Measurements from ENCODE around the gene MGRN1. TPM values are rescaled to one million over a fixed set of nuclear protein-coding genes. Genes with fewer than 3 reads are reported as not detected.
"Not testable (repeated sequence)": the region's sequence is repeated elsewhere in the genome, so short reads cannot be mapped to it uniquely, and the experiment has no call there.

The MGRN1 gene
- total and polyA plus RNA-seq, 2 donors = 22.5 to 34.9 TPM

DNA sequence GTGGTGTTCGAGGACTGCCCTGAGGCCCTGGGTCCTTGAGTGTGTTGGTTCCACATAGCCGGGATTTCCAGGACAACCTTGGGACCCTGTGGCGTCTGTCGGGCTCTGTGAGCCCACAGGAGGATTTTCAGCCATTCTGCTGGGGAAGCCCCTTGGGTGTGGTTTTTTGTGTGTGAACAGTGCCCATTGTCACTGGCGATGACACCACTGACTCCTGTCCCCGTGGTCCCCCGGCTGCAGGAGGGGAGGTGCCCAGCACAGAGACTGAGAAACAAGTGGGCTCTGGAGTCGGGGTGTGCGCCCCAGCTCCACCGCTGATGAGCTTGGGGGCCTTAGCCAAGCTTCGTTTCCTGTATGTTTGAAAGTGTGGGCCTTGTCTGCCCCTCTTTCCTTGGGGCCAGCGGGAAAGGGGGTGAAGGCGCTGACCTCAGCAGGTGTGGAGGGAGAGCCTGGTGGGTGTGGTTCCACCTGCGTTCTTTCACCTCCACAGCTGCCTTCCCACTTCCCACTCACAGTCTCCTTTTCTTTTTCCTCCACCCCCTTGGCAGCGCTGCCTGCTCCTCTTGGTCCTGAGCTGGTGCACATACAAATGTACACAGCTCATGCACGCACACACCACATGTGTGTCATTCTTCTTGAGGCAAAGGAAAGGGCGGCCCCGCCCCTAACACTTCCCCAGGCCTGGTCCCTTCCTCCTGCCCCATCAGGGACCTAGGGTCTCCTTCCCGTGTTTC, 16.1 kb downstream of the MGRN1 start:
- H3K4me3 ChIP-seq (ENCODE audit: low read depth, low read length) = no peak overlapping the region
- H3K4me1 ChIP-seq (ENCODE audit: insufficient read depth) = no peaks in the 10 kb centered on the region
- no peak overlapping the region for H3K27ac ChIP-seq (ENCODE audit: low read depth)
- no peaks in the 10 kb centered on the region for H3K36me3 ChIP-seq (ENCODE audit: insufficient read depth)
- no peak for DNase-seq (ENCODE audit: extremely low spot score)
- 84% methylated on average over 19 of the region's 19 CpGs for WGBS

DNA sequence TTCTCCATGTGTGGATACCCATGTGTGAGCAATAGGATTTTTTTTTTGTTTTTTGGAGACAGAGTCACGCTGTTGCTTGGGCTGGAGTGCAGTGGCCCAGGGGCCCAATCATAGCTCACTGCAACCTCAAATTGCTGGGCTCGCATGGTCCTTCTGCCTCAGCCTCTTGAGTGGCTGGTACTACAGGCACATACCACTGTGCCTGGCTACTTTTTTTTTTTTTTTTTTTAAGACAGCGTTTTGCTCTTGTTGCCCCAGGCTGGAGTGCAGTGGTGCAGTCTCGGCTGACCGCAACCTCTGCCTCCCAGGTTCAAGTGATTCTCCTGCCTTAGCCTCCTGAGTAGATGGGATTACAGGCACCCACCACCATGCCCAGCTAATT, 16.7 kb downstream of the MGRN1 start:
- H3K36me3 ChIP-seq (ENCODE audit: insufficient read depth) = no peaks in the 10 kb centered on the region
- H3K4me3 ChIP-seq (ENCODE audit: low read depth, low read length) = no peak overlapping the region
- 88% methylated on average over 5 of the region's 5 CpGs for WGBS
- no peaks in the 10 kb centered on the region for H3K4me1 ChIP-seq (ENCODE audit: insufficient read depth)
- DNase-seq (ENCODE audit: extremely low spot score) = no peak
- no peak overlapping the region for H3K27ac ChIP-seq (ENCODE audit: low read depth)

DNA sequence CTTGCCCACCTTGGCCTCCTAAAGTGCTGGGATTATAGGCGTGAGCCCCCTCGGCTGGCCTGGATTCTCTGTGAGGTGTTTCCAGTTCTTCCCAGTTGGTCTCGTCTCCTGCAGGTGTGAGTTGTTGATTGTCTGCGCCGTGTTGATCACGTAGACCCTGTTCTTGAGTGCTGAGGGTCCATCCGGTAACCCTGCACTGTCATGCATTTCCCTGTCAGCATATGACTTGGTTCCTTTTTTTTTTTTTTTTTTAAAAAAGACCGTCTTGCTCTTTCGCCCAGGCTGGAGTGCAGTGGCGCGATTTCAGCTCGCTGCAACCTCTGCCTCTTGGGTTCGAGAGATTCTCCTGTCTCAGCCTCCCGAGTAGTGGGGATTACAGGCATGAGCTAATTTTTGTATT, 17.3 kb downstream of the MGRN1 start:
- Histone ChIP-seq H3K36me3 (ENCODE audit: insufficient read depth) (no peaks in the 10 kb centered on the region), H3K27ac (ENCODE audit: low read depth) (no peak overlapping the region), H3K4me3 (ENCODE audit: low read depth, low read length) (no peak overlapping the region), H3K4me1 (ENCODE audit: insufficient read depth) (no peaks in the 10 kb centered on the region)
- 87% methylated on average over 14 of the region's 14 CpGs for WGBS
- no peak for DNase-seq (ENCODE audit: extremely low spot score)

DNA sequence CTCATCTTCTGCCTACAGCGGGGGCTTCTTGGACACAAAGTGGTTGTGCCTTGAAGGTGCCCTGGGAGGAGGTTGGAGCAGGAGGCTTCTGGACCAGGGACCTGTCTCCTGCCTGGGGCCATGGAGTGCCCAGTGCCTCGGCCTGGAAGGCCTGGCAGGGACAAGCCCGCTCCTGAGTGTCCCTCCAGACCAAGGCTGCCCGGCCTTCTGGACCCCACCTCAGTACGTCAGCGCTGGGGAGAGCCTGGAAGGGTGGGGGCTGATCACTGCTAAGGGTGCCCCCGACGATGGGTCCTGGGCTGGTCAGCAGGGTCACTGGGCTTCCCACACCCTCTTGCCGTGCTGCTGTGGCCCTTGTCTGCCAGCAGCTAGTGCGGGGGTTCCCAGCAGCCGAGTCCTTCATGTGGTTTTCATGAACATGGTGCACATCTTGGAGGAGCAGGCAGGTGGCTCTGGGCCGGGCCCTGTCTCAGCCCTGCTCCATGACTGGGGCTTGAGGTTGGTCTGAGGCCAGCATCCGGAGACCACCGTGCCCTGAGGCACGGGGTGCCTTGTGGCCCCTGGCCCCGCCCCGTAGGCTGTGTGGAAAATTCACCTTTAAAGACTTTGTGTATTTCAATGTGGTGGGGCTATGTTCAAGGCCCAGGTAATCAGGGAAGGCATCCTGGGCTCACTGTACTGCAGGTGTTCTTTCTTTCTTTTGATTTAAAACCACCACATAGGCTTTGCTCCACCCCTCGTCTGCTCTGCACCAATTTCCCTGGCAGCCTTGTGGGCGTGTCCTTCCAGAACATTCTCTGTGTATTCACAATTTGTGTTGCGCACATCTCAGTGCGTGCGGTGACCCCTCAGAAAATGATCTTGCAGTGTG, 22.4 kb downstream of the MGRN1 start:
- DNase-seq (ENCODE audit: extremely low spot score) = no peak
- no peaks in the 10 kb centered on the region for H3K4me1 ChIP-seq (ENCODE audit: insufficient read depth)
- H3K36me3 ChIP-seq (ENCODE audit: insufficient read depth) = peaks cover 3% of the 10 kb centered on the region
- H3K27ac ChIP-seq (ENCODE audit: low read depth) = no peak overlapping the region
- H3K4me3 ChIP-seq (ENCODE audit: low read depth, low read length) = no peak overlapping the region
- WGBS = 95% methylated on average over 22 of the region's 22 CpGs

DNA sequence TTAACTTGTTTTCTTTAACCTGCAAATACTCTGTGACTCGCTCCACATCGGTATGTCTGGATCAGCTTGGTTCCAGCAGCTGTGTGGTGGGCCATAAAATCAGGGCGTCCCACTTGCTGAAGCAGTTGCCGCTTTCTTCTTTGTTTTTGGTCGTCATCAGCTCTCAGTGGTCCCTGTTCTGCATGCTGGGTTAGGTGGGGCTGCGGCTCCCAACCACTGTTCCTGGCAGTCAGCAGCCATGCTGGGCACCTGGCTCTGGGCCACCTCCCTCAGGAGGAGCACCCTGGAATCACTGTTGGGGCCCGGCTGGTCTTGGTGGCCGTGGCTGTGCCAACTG, 23.0 kb downstream of the MGRN1 start:
- 96% methylated on average over 8 of the region's 8 CpGs for WGBS
- peaks cover 3% of the 10 kb centered on the region for H3K36me3 ChIP-seq (ENCODE audit: insufficient read depth)

DNA sequence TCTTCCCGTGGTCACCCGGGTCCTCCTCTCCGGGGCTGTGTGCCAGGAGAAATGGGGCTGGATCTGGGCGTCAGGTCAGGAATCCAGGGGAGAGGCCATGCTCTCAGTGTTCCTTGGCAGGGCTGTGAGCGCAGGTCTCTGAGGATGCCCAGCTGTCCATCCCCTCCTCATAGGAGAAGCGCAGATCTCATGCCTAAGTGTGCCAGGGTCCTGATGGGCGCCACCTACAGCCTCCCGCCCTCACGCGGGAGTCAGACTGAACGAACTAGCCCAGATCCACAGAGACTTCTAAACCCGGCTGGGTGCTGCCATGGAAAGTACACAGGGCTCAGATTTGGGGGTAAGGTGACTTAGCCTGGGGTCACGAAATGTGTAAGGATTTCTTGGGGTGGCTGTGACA, 24.3 kb downstream of the MGRN1 start:
- peaks cover 5% of the 10 kb centered on the region for H3K36me3 ChIP-seq (ENCODE audit: insufficient read depth)
- no peak overlapping the region for H3K4me3 ChIP-seq (ENCODE audit: low read depth, low read length)
- no peak overlapping the region for H3K27ac ChIP-seq (ENCODE audit: low read depth)
- DNase-seq (ENCODE audit: extremely low spot score) = no peak
- no peaks in the 10 kb centered on the region for H3K4me1 ChIP-seq (ENCODE audit: insufficient read depth)
- 95% methylated on average over 13 of the region's 13 CpGs for WGBS

More for the DNA sequence above, 23.0 kb downstream of the MGRN1 start:
- DNase-seq (ENCODE audit: extremely low spot score) = no peak
- Histone ChIP-seq H3K27ac (ENCODE audit: low read depth) (no peak overlapping the region), H3K4me3 (ENCODE audit: low read depth, low read length) (no peak overlapping the region), H3K4me1 (ENCODE audit: insufficient read depth) (no peaks in the 10 kb centered on the region)

DNA sequence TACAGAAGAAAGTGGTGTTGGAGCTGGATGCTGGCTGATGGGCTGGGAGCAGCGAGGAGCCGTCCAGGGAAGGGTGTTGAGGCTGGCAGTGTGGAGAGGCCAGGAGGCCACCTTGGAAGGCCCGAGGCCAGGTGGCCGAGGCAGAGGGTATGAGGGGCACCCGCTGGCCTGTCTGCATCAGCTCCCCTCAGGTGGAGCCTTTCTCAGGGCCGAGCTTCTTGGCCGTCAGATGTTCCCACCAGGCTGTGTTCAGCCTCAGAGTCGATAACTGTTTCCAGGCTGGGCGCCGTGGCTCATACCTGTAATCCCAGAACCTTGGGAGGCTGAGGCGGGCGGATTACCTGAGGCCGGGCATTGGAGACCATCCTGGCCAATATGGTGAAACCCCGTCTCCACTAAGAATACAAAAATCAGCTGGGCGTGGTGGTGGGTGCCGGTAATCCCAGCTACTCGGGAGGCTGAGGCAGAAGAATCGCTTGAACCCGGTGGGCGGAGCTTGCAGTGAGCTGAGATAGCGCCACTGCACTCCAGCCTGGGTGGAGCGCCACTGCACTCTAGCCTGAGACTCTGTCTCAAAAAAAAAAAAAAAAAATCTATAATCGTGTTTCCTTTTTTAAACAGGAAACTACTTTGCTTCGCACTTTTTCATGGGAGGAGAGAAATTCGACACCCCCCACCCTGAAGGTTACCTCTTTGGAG, 25.3 kb downstream of the MGRN1 start:
- no peak for DNase-seq (ENCODE audit: extremely low spot score)
- WGBS = 94% methylated on average over 25 of the region's 25 CpGs
- no peak overlapping the region for H3K27ac ChIP-seq (ENCODE audit: low read depth)
- no peak overlapping the region for H3K4me3 ChIP-seq (ENCODE audit: low read depth, low read length)
- peaks cover 5% of the 10 kb centered on the region for H3K36me3 ChIP-seq (ENCODE audit: insufficient read depth)
- no peaks in the 10 kb centered on the region for H3K4me1 ChIP-seq (ENCODE audit: insufficient read depth)

DNA sequence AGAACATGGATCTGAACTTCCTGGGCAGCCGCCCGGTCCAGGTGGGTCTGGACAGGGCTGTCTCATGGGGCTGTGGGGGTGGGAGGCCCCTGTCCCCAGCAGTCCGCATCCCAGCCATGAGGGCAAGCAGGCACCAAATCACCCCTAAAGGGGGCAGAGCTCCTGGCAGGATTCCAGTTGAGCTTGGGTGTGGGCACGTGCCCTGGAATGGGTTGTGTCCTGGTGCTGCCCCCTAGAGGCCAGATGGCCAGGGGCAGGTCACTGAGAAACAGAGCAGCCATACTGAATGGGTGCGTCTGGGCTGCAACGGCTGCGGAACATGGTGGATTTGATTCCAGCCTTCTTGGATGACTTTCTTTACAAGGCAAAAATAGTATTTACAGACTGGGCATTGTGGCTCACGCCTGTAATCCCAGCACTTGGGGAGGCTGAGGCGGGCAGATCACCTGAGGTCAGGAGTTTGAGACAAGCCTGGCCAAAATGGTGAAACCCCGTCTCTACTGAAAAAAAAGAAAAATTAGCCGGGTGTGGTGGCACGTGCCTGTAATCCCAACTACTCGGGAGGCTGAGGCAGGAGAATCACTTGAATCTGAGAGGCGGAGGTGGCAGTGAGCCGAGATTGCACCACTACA, 25.9 kb downstream of the MGRN1 start:
- H3K27ac ChIP-seq (ENCODE audit: low read depth); H3K4me3 ChIP-seq (ENCODE audit: low read depth, low read length); DNase-seq (ENCODE audit: extremely low spot score); H3K4me1 ChIP-seq (ENCODE audit: insufficient read depth); H3K36me3 ChIP-seq (ENCODE audit: insufficient read depth): not testable (repeated sequence)
- WGBS = 86% methylated on average over 15 of the region's 15 CpGs

DNA sequence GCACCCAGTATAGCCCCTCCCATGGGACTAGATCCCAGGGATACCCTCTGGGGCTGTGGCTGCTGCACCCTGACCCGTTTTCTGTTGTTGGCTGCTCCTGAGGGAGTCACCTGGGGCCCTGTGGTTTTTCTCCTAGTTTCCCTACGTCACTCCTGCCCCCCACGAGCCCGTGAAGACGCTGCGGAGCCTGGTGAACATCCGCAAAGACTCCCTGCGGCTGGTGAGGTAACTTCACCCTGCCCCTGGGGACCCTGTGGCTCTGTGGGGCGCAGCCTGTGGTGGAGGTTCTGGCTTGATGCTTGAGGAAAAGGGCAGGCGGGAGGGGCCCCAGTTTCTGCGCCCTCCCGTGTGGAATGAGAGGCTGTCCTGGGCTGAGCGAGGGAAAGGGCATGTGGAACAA, 27.2 kb downstream of the MGRN1 start:
- Histone ChIP-seq H3K4me1 (ENCODE audit: insufficient read depth) (no peaks in the 10 kb centered on the region), H3K4me3 (ENCODE audit: low read depth, low read length) (no peak overlapping the region), H3K36me3 (ENCODE audit: insufficient read depth) (peaks cover 5% of the 10 kb centered on the region), H3K27ac (ENCODE audit: low read depth) (no peak overlapping the region)
- 93% methylated on average over 13 of the region's 13 CpGs for WGBS
- DNase-seq (ENCODE audit: extremely low spot score) = no peak

DNA sequence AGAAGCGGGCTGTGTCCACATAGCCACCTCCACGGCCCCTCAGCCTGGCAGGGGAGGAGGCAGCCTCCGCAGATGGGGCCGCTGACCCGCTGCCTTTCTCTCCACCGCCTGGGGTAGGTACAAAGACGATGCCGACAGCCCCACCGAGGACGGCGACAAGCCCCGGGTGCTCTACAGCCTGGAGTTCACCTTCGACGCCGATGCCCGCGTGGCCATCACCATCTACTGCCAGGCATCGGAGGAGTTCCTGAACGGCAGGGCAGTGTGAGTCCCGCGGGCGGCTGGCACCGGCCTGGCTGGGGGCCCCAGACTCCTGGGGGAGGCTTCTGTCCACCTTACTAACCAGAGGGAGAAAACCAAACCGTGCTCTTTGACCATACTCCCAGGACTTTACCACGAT, 27.9 kb downstream of the MGRN1 start:
- no peak for DNase-seq (ENCODE audit: extremely low spot score)
- peaks cover 5% of the 10 kb centered on the region for H3K36me3 ChIP-seq (ENCODE audit: insufficient read depth)

DNA sequence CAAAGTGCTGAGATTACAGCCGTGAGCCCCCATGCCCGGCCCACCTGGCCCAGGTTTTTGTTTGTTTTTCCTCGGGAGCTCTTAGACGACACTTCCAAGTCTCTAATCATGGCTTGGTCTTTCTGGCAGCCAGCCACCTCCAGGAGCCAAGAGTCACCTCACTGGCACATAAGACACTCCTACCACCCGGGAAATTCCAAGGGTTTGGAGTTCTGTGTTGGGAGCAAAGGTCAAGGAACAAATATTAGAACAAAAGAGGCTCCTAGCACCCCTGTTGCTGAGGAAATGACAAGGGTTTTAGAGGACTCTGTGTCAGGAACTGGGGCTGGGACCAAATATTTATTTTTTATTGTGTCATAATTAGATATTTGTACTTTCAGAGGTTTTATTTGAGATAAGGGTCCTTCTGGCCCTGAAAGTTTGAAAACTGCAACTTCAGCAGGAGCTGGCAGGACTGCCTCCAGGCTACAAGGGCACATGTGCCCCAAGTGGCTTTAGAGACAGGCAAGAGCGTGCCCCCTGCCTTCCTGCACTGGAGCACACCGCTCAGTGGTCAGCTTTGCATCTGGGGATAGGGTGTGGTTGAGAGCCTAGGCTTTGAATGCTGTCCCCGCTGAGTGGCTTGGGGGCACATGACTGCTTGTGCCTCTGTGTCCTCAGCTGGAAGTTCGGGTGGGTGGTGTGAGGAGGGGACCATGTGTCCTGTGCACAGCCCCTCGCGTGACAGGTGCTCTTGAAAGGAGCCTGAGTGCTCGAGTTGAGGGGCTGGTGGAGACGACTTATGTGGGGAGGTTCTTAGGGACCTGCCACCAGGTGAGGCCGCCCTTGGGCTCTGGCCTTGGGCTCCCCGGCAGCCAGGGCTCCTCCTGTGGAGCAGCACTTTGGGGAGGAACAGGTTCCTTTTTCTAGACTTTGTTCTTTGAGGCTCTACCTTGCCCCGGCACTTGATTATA, 29.7 kb downstream of the MGRN1 start:
- H3K27ac ChIP-seq (ENCODE audit: low read depth) = no peak overlapping the region
- WGBS = 87% methylated on average over 16 of the region's 16 CpGs
- DNase-seq (ENCODE audit: extremely low spot score) = no peak
- no peak overlapping the region for H3K4me3 ChIP-seq (ENCODE audit: low read depth, low read length)
- H3K36me3 ChIP-seq (ENCODE audit: insufficient read depth) = peaks cover 5% of the 10 kb centered on the region
- no peaks in the 10 kb centered on the region for H3K4me1 ChIP-seq (ENCODE audit: insufficient read depth)

More for the DNA sequence above, 27.9 kb downstream of the MGRN1 start:
- Histone ChIP-seq H3K27ac (ENCODE audit: low read depth) (no peak overlapping the region), H3K4me3 (ENCODE audit: low read depth, low read length) (no peak overlapping the region), H3K4me1 (ENCODE audit: insufficient read depth) (no peaks in the 10 kb centered on the region)
- 93% methylated on average over 25 of the region's 25 CpGs for WGBS

DNA sequence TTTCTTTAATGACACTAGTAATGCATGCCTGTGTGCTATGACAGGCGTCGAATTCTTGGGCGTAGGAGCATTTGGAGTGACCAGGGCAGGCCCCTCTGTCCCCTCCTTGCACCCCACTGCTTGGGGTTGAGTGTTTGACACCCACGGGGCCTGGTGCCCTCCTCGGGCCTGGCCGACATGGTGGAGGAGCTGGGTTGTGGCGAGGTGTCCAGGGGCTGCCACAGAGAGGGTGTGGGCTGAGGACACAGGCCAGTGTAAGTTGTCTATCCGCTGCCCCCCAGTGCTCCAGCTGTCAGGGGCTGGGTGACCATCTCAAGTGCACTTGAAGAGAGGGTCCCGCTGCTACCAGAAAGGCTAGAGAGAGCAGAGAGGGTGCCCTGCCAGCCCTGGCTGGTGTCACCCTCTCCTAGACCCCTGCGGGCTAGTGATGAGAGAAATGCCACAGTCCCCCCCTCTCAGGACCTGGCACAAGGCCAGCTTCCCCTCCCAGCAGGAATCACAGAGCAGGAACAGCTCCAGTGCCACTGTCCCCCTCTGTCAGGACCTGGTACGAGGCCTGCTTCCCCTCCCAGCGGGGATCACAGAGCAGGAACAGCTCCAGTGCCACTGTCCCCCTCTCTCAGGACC, 30.5 kb downstream of the MGRN1 start:
- no peak overlapping the region for H3K27ac ChIP-seq (ENCODE audit: low read depth)
- H3K4me1 ChIP-seq (ENCODE audit: insufficient read depth) = no peaks in the 10 kb centered on the region
- H3K36me3 ChIP-seq (ENCODE audit: insufficient read depth) = peaks cover 5% of the 10 kb centered on the region
- WGBS = 93% methylated on average over 12 of the region's 12 CpGs
- no peak overlapping the region for H3K4me3 ChIP-seq (ENCODE audit: low read depth, low read length)
- no peak for DNase-seq (ENCODE audit: extremely low spot score)
